GM18517 (cell line): ENCODE results near the gene RNF150.

Experiments used
- ATAC-seq: cut with Tn5 transposase; IDR thresholded peaks from one replicate; pipeline ENCODE4 v1.9.1; 2021; ENCODE audit warnings: mild to moderate bottlenecking, moderate library complexity; ENCODE audit not compliant: unreplicated experiment

RNF150 gene

DNA sequence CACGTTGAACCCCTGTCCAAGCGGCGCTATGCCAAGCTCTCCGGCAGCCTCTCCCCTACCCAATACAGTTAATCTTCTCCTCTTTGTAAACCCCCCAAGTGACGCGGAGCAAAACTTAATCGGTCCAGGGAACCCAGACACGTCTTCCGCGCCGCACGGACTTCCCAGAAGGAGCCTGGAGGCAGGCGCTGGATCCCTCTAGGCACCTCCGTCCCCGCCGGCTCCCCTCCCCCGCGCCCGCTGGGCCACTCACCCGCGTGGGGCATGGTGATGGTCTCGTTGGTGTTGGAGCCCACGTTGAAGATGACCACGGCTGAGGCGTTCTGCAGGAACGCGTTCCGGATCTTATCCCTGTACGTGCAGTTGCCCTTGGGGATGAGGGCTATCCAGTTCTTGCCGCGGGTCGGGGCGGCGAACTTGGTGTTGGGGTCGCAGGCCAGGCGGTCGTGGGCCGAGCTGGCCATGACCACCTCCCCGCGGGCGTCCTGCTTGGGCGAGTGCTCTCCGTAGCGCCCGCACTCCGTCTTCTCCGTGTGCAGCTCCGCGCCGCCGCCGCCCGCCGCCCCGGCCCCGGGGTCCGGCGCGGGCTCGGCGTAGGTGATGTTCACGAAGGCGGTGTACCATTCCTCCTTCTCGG, 1.1 kb downstream of the RNF150 start:
- no peak for ATAC-seq

DNA sequence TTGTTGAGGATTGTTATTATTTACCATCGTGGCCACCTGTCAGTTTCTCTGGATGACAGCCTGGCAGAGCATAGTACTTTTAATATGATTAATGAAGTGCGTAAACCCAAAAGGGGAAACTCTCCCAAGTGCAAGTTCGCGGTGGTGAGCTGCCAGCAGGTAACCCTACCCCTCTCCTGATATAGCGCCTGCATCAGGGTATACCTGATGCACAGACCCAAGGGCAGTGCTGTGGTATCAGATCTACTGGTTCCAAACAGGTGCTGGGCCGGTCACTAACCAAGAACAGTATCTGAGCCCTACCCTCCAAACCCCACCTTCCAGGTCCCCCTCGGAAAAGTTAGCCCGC, 1.6 kb downstream of the RNF150 start:
- ATAC-seq, result no peak

DNA sequence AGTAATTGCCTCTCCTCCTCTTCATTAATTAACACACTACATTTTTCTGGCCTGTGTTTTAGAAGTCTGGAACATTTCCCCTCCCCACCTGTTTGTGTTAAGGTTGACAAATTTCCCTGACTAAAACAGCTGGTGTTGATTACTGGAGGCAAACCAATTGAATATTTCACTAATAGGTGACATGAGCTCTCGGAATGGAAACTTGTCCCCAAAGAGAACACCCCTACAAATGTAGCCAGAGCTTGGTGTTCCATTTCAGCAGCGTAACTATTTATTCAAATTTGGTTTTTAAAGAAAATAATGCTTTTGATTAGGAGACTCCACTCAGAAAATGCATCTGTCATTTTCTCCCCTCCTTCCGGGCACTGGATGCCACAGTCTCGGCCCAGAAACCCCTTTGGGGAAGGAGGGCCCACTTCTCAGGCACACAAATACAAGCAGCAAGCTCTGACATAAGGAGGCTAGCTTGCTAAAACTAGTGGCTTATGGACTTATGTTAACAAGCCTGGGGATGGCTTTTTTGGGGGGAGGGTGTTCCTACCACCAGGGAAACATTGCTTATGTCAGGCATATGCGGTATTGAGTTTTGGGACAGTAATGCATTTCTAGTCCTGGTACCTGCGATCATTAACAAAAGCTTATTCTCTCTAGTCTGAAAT, 2.2 kb downstream of the RNF150 start:
- no peak for ATAC-seq

DNA sequence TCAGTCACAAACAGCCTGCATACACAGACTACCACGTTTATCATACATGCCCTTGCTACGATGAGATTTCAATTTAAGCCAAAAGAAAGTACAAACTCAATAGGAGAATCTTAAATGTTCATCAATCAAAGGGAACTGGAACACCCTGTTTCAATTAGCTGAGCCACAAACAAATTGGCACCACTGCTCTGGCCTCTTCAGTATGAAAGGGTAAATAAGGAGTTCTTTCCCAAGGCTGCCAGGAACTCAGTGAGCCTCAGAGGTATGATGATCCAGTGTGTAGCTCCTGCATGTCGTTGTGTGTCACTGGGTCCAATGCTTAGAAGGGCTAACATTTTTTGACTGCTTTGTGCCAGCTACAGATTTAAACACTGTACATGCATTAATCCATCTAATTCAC, 5.4 kb downstream of the RNF150 start:
- ATAC-seq, result no peak

DNA sequence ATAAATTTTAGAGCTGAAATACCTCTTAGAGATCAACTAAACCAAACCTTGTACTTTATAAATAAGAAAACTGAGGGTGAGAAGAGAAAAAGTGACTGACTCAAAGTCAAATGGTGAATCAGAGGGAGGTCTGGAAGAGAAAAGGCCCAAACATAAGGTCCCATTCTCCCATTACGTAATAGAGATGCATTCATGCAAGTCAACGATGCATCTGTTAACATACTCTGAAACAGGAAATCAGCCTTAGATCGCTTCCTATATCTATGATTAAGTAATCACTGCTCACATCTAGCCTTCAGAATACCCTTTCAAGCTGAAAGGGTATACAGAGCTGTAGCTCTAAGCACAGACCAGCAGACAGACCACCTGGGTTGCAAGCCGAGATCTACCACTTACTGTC, 6.5 kb downstream of the RNF150 start:
- no peak for ATAC-seq

DNA sequence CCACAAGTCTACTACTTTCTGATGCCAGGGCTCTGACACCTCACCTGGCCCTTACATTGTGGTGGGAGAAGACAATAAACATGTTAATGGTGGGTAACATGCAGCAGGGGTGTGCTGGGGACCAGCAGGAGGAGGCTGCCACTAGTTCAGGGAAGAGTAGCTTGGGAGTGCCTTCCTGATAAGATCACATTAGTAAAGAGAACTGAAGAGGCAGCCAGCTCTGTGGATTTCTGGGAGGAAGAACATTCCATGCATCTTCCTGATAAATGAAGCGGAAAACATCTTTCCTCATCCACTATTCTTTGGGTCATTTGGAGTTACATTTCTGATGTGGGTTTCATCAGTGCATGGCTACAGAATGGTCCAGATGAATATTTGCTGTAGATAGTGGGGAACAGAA, 9.0 kb downstream of the RNF150 start:
- no peak for ATAC-seq

DNA sequence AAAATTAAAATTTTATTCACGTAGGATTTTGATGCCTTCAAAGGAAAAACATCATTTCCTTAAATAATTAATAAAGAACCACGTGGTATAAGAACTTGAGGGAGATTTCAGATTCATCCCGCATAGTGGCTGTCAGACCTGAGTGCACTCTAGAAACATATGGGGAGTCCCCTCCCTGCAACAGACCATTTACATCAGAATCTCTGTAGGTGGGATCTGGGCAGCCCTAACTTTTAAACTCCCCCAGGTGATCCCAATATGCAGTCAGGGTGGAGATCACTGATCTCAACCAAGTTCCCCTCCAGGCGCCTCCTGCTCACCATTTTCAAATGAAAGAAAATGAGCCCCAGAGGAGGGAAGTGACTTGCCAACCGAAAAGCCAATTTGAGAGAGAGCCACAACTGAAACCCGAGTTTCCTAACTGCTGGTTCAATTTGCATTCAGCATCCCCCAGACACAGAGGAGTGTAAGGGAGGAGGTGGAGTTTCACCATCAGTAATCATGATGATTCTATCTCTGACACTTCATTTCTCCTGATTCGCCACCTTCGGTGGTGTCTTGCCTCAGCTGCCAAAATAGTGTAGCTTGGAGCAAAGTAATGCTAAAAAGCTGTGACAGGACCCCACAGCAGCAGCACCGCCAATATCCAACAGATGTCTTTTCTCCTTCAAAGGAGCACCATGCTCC, 11.4 kb downstream of the RNF150 start:
- ATAC-seq, result no peak

DNA sequence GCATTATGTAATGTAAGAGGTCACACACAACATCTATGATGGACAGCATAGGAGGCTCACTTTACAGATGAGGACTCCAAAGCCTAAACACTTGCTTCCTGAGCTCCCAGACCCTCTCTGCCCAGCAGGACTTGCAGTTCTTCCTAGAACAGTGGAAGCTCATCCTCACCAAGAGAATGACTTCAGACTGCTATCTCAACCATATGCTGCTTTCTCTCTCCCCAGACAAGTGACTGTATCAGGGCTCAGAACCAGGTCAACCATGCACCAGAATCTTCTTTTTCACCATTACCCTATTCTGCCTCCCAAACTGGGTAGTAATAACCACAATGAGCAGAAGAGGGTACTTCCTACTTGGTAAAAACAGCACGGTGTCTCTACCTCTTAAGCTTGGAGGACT, 12.2 kb downstream of the RNF150 start:
- ATAC-seq, result no peak

DNA sequence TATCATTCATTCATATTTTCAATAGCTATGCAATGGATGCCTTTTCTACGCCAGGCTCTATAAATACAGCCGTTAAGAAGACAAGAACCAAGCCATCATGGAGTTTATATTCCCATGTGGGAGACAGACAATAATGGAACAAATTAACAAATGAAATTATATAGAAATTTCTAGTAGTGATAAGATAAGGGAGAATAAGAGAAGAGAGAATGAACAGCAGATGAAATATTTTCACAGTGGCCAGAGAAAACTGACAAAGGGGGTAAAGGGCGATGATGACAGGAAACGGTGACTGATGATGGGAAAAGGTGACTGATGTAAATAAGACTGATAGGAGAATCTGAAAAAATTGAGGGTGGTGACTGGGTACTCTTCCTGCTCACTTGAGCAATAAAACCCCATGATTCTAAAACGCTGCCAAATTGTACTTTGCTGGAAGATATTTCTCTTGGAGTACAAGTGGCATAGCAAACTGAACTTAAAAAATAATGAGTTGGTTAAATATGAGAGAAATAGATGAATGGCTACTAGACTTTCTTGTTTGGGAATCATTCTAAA, 13.2 kb downstream of the RNF150 start:
- no peak for ATAC-seq

DNA sequence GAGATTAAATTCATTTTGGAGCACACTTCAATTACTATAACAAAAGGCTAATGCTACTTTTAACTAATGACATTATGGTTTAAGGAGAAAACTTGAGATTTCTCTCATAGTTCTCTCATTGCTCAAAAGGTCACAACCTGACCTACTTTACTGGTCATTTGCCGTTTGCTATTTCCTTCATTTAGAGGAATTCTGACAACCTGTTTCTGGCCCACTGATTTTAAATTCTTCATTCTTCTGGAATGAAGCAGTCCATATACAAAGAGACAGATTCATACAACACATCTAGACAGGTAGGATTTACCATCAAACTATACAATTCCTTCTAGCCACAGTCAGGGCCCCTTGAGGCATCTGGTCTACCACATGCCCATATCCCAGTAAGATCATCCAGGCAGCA, 14.2 kb downstream of the RNF150 start:
- ATAC-seq, result no peak

DNA sequence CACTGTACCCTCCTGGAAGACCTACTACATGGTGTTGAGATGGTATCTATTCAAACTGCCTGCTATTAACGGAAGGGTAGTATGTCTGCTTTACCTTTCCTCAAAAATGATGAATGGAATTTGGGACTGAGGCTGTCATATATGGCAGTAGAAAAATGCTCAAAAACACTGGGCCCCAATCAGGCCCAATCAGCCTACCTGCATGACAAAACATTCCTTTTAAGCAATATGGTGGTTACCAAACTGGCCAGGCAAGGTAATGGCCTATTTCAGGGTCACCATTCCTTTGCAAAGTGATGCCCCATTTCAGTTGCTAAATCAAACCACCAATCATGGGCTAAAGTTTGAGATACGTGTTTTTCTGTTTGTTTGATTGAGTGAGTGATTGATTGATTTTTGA, 14.9 kb downstream of the RNF150 start:
- no peak for ATAC-seq

DNA sequence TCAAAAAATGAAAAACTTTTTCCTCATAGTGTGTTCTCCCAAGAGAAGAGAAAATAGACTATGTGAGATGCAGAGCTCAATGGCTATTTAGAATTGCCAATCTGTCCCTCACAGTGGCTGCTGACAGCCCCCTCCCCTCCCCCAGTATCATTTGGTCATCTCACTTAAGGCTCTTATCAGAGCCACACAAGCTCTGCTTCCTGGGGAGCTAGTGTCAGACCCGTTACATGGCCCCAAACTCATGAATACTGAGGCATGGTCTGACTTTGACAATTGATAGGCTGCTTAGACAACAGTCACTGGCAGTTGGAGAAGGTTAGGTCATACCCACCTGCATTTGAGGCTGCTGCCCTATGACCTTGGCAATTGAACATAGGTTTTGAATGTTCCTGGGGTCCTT, 15.3 kb downstream of the RNF150 start:
- no peak for ATAC-seq

DNA sequence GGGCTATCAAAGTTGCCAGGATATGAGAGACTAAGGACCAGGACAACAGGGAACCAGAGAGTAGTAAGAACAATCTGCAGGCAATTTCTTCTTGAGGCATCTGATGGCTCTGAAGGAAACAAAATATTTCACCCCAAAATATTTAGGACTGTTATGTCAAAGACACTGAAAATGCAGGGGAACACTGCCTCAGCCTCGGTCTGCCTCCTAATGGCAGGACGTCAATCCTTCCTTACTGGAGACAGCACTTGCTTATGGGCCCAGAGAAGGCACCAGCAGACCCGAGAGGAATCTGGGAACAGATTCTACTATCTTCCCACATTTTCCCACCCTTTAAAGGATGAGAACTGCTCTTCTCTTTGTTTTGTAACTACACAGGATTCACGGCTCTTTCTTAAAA, 23.3 kb downstream of the RNF150 start:
- no peak for ATAC-seq

DNA sequence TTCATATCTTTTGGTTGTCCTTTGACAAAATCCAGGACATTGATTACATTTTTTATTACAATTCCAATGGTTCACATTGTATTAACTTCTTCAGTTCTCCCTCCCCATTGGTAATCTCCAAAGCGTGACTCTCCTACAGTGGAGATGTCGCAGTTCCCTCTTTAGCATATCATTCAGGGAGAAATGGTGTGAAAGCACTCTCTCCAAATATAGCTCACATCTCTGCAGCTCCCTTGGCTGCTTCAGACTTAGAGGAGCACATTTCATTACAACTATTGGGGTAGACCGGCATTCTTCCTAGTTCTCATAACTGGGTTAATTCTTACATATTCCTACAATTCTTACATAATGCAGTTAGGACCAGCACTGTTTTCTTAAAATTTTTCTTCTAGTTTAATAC, 25.3 kb downstream of the RNF150 start:
- ATAC-seq, result no peak

DNA sequence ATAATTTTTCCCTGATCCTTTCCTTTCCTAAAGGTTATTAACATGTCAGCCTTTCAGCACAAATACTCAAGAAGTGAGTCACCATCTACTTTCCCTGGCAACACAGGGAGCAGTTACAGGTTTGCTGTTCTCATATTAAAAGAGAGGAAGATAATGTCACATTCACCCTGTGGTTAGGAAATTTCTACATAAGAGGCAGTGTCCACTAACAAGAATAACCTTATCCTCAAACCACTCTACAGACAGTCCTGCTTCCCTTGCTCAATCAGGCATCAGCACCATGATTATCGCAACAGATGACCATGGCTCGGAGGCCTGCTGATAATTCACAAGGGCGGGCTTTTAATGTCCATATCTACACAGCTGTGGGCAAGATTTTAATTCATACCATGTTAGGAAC, 30.9 kb downstream of the RNF150 start:
- ATAC-seq, result no peak

DNA sequence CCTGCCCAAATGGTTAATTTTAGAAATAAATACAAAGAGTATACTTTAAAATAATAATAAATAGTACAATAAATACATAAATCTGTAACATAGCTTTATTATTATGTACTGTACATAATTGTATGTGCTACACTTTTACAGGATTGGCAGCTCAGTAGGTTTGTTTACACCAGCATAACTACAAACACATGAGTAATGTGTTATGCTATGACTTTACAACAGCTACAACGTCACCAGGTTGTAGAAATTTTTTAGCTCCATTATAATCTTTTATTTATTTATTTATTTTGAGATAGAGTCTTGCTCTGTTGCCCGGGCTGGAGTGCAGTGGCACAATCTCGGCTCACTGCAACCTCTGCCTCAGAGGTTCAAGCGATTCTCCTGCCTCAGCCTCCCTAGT, 31.8 kb downstream of the RNF150 start:
- no peak for ATAC-seq

DNA sequence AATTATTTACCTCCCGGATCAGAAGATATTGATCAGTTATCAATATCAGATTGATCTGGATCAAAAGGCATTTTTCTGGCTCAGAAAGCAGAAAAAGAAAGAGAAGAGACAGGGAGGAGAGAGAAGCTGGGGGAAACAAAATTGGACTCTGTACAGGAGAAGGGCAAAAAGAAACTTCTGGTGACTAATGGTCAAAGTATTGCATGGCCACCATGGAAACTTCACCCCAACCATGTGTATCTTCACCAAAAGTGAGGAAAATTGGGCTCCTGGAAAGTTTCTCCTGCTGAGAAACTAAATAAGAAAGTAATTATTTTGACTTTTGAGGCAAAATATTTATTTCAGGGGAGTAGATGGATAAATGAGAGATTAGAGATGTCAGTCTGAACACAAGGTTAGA, 33.9 kb downstream of the RNF150 start:
- ATAC-seq, result no peak

DNA sequence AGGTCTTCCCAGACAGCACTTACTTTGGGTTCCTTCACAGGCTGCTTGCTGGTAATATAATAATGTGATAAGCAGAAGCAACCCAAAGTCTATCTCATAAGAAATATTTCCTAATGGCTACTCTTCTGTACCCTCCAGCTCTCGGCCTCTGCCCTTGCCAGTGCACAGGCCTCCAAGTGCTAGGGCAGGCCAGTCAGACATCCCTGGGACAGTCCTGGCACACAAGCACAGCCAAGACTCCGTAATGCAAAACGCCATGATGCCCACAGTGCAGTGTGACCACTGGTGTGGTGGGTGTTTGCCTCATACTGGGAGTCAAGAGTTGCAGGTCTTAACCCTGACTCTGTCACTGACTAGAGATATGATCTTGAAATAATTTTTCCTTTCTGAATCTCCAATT, 35.1 kb downstream of the RNF150 start:
- no peak for ATAC-seq

DNA sequence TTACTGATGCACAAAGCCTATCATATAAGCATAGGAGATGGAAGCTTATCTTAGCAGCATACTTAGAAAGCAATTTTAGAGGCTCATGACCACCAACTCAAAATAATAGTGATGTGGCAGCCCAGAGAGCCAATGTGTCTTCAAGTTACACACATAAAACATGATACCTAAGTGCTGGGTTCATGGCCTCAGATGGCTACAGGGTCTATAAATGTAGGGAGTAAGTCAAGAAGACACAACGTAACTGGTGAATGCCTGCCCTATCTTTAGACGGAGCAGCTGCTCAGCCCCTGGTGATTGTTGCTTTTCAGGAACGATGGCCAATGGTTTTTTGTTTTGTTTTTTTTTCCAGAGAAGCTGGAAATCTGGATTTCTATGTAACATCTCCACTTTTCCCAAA, 42.8 kb downstream of the RNF150 start:
- no peak for ATAC-seq

DNA sequence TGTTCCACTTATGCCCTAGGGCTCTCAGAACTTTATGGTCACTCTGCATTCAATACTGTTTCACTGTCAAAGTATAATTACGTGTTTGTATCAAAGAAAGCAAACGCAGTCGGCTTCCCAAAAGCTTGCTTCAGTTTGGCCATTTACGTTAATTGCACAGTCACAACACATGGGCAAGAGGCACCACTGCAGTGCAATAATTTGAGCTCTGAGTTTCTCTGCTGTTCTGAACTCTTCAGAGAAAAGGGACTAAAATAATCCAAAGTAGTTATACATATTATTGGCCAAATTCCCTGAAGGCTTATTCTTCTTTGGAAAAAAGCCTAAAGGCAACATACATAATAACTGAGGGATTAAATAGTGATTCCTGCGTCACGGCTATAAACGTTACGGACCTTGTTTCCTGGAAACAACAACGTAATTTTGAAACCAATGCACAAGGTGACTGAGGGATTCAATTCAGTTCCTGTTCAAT, 51.3 kb downstream of the RNF150 start:
- ATAC-seq, result no peak

DNA sequence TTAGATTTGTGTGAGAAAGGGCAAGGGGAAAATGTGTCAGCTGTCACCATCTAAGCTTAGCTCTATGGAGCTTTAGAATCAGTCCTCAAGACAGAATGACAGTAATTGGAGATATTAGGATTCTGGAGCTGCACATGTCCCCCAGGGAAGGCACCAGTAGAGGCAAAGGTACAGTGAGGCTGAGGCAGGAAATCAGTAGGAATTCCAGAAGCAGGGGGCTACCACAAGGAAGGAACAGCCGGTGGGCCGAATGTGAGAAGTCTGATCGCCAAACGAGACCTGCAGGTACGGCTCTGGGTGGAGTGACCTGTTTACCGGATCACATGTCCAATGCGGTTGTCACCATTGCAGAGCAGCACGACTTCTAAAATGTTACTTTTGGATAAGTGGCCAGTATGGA, 52.6 kb downstream of the RNF150 start:
- ATAC-seq, result no peak

DNA sequence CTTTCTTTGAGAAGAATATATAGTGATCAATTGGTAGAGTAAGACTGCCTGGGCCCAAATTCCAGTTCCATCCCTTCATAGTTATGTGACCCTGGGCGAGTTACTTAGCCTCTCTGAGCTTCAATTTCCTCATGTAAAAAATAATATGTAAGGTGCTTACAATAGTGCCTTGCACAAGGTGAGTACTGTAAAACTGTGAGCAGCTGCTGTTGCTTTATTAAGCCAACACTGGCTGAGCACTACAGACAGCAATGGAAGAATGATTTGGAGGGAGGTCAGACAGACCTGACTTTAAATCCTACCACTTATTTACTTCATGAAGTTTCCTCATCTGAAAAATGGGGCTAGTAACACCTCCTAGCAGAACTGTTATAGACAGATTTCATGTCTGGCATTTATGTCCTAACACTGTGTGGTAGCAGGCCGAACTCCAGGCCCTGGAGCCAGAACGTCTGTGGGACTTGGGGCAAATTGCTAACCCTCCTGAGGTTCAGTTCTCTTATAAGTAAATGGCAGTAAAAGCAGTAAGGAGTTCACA, 53.8 kb downstream of the RNF150 start:
- ATAC-seq, result no peak
